B cell (primary cell): ENCODE measurements around the gene SRRM4. TPM values are rescaled to one million over a fixed set of nuclear protein-coding genes. Genes with fewer than 3 reads are reported as not detected.

ENCODE experiments used
- ATAC-seq: fragments of 200-7000 bp; cut with Tn5 transposase; one replicate; pipeline ENCODE4 v1.10.0; 2021; ENCODE audit warnings: low read depth, mild to moderate bottlenecking, moderate number of reproducible peaks, moderate library complexity
- CTCF ChIA-PET: fragments of 350-600 bp; sonication (Branson Sonifier 250); formaldehyde crosslinking; loops from one replicate; lab custom pipeline; 2021; ENCODE audit warnings: antibody characterized with exemption, inconsistent platforms; lab: Charles Lee
- POLR2A ChIA-PET: fragments of 350-600 bp; sonication (Branson Sonifier 250); formaldehyde crosslinking; loops from one replicate; lab custom pipeline; 2021; ENCODE audit warnings: antibody characterized with exemption; lab: Charles Lee
- DNase-seq: peaks from one replicate; pipeline ENCODE4 v3.0.0; 2013
- H2AFZ ChIP-seq: 2 replicates; pipeline ENCODE4 v1.6.1; 2012; ENCODE audit warnings: mild to moderate bottlenecking, low read depth, low read length; ENCODE audit not compliant: insufficient read depth, poor library complexity, severe bottlenecking
- H3K27ac ChIP-seq, 2 donors: 1 replicate in 1 of 2; 2 replicates in 1 of 2; pipeline ENCODE4 v1.5.1; 2012 to 2013; ENCODE audit warnings: low read length in 2 of 2, mild to moderate bottlenecking in 2 of 2, moderate library complexity in 1 of 2
- H3K27me3 ChIP-seq, 4 experiments: fragments of 200-600 bp in 1 of 4; sonication (generic) in 1 of 4; replicated peaks in 1 of 4; 1 replicate in 2 of 4; 2 replicates in 2 of 4; pipeline versions ENCODE4 v1.6.1 to v1.7.0; 2013 to 2016; ENCODE audit warnings: low read length in 3 of 4, mild to moderate bottlenecking in 2 of 4, mixed read lengths in 1 of 4, moderate library complexity in 1 of 4; ENCODE audit not compliant: insufficient read depth in 4 of 4, control insufficient read depth in 3 of 4; ENCODE audit errors: control extremely low read depth in 1 of 4
- H3K36me3 ChIP-seq, 2 experiments: replicated peaks in 1 of 2; 1 replicate in 1 of 2; 2 replicates in 1 of 2; pipeline versions ENCODE4 v1.6.1 to v1.7.1; 2013; ENCODE audit warnings: low read length in 1 of 2; ENCODE audit not compliant: insufficient read depth in 2 of 2, control insufficient read depth in 1 of 2; ENCODE audit errors: control extremely low read depth in 1 of 2, extremely low read depth in 1 of 2
- H3K4me1 ChIP-seq, 2 donors: fragments of 200-600 bp in 1 of 2; sonication (generic) in 1 of 2; 1 replicate in 1 of 2; 2 replicates in 1 of 2; pipeline versions ENCODE4 v1.5.1 to v1.6.1; 2013 to 2017; ENCODE audit warnings: low read length in 2 of 2; ENCODE audit not compliant: control insufficient read depth in 2 of 2, insufficient read depth in 2 of 2
- H3K4me2 ChIP-seq: replicated peaks from 2 replicates; pipeline ENCODE3; 2012; ENCODE audit warnings: mild to moderate bottlenecking, low read depth, low read length; ENCODE audit not compliant: poor library complexity, severe bottlenecking
- H3K4me3 ChIP-seq, 5 experiments: fragments of 200-600 bp in 1 of 5; sonication (generic) in 1 of 5; 1 replicate in 3 of 5; 2 replicates in 2 of 5; pipeline versions ENCODE4 v1.5.1 to v1.7.0; 2011 to 2016; ENCODE audit warnings: low read length in 4 of 5, mild to moderate bottlenecking in 4 of 5, low read depth in 2 of 5, control low read depth in 1 of 5, moderate library complexity in 1 of 5; ENCODE audit not compliant: insufficient read depth in 1 of 5; ENCODE audit errors: control extremely low read depth in 1 of 5, extremely low read depth in 1 of 5
- H3K79me2 ChIP-seq: fragments of 200-600 bp; sonication (generic); one replicate; pipeline ENCODE4 v1.6.0; 2016; ENCODE audit warnings: low read length; ENCODE audit not compliant: control insufficient read depth, insufficient read depth
- H3K9ac ChIP-seq: fragments of 200-600 bp; sonication (generic); 2 replicates; pipeline ENCODE4 v1.6.1; 2017; ENCODE audit warnings: mild to moderate bottlenecking, low read length, moderate library complexity
- H3K9me3 ChIP-seq, 3 donors: one replicate each; pipeline versions ENCODE4 v1.6.1 to v1.7.1; 2013; ENCODE audit warnings: low read length in 2 of 3; ENCODE audit not compliant: control insufficient read depth in 2 of 3, insufficient read depth in 1 of 3; ENCODE audit errors: control extremely low read depth in 1 of 3
- H4K20me1 ChIP-seq: 2 replicates; pipeline ENCODE4 v1.6.0; 2012; ENCODE audit warnings: mild to moderate bottlenecking, low read length; ENCODE audit not compliant: insufficient read depth, control insufficient read depth, poor library complexity, severe bottlenecking
- H3K27ac Mint-ChIP-seq: one replicate; pipeline ENCODE4 v1.8.0; 2021; ENCODE audit warnings: mixed read lengths
- H3K27me3 Mint-ChIP-seq: one replicate; pipeline ENCODE4 v1.8.0; 2021; ENCODE audit warnings: mixed read lengths
- H3K4me1 Mint-ChIP-seq: one replicate; pipeline ENCODE4 v1.8.0; 2021; ENCODE audit warnings: mixed read lengths
- H3K4me3 Mint-ChIP-seq: one replicate; pipeline ENCODE4 v1.8.0; 2021; ENCODE audit warnings: mixed read lengths
- H3K9me3 Mint-ChIP-seq: one replicate; pipeline ENCODE4 v1.8.0; 2022; ENCODE audit warnings: mixed read lengths; ENCODE audit not compliant: insufficient read depth
- EZH2 ChIP-seq: IDR thresholded peaks from 2 replicates; pipeline ENCODE4 v1.6.1; 2012; ENCODE audit warnings: borderline replicate concordance, low read depth, mild to moderate bottlenecking, moderate library complexity, low read length; ENCODE audit not compliant: insufficient read depth, poor library complexity, severe bottlenecking
- WGBS: methylation state at CpG from one replicate; pipeline ENCODE4 v1.1.5; 2013; ENCODE audit warnings: missing lambda C conversion rate; ENCODE audit not compliant: insufficient coverage; 5-methylcytosine and 5-hydroxymethylcytosine counted together
- intact Hi-C: fragments of 100-400 bp; cut with micrococcal nuclease; formaldehyde crosslinking; loops from one replicate; pipeline ENCODE4 v1.10.0; 2022
- polyA plus RNA-seq: library from polyadenylated mRNA; depleted of rRNA; stranded (reverse); fragments of >200 nt; gene quantifications from 2 replicates; pipeline ENCODE4 v1.2.3, GENCODE V29; 2012
- total RNA-seq, 2 donors: library from RNA; stranded (reverse); fragments of 120-200 nt in 1 of 2; gene quantifications; 1 replicate in 1 of 2; 2 replicates in 1 of 2; pipeline versions ENCODE4 v1.2.3 to v1.2.4, GENCODE V29; 2013 to 2022
- TF ChIP-seq, protein P1 (sequence below): fragments of 200-600 bp; IDR thresholded peaks from one replicate; pipeline ENCODE4 v1.8.0; 2022; ENCODE audit warnings: antibody characterized with exemption, mild to moderate bottlenecking

The SRRM4 gene
- total and polyA plus RNA-seq, 2 donors (not counting 1 experiment from before 2014, with no cell fraction given): not detected

DNA sequence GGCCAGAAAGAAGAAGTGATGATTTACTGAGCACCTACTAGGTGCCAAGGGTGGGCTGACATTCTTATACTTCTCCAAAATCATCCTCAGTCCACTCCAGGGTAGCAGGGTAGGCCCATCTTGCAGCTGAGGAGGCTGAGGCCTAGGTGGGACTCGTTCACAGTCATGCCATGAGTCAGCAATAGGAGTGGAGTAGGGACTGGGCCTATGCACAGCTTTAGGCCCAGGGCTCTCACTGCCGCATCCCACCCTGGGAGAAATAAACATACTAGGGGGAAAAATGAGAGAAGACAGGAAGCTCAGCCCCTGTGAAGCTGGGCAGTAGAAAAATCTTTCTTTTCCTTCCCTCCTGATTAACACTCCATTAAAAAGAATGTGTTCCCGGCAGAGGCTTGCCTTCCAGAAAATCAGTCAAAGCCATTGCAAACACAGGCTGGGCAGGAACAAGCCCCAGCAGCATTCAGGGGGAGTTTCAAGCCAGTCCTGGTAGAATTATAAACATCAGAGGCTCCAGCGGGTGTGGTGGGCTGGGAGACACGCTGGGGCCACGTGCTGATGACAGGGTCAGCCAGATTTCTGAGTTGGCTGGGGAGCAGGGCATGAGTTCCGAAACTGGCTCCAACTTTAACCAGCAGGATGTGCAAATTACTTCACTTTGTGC is 199.2 kb downstream of the SRRM4 start:
- Mint-ChIP-seq H3K4me3 (no peak overlapping the region), H3K4me1 (no peaks in the 10 kb centered on the region), H3K9me3 (no peaks in the 10 kb centered on the region), H3K27me3 (peaks cover 13% of the 10 kb centered on the region), H3K27ac (no peak overlapping the region)
- H4K20me1 ChIP-seq: no peaks in the 10 kb centered on the region
- H3K9ac ChIP-seq: no peak overlapping the region
- no peaks in the 10 kb centered on the region for H3K36me3 ChIP-seq
- DNase-seq: no peak
- no peak overlapping the region for H3K27ac ChIP-seq
- no peaks in the 10 kb centered on the region for H3K79me2 ChIP-seq
- H3K9me3 ChIP-seq: peaks cover 0 to 12% (median 0%) of the 10 kb centered on the region in 3 donors
- CTCF ChIA-PET: no interaction called here
- intact Hi-C loops: no loop called here
- POLR2A ChIA-PET: no interaction called here
- no peak overlapping the region for H3K4me2 ChIP-seq
- no peak for ATAC-seq
- 50% methylated on average over 6 of the region's 7 CpGs for WGBS
- no peak overlapping the region for H3K4me3 ChIP-seq
- H3K4me1 ChIP-seq: no peaks in the 10 kb centered on the region
- H2AFZ ChIP-seq: no peak overlapping the region
- no peak for TF ChIP-seq EZH2
- TF ChIP-seq, protein P1, sequence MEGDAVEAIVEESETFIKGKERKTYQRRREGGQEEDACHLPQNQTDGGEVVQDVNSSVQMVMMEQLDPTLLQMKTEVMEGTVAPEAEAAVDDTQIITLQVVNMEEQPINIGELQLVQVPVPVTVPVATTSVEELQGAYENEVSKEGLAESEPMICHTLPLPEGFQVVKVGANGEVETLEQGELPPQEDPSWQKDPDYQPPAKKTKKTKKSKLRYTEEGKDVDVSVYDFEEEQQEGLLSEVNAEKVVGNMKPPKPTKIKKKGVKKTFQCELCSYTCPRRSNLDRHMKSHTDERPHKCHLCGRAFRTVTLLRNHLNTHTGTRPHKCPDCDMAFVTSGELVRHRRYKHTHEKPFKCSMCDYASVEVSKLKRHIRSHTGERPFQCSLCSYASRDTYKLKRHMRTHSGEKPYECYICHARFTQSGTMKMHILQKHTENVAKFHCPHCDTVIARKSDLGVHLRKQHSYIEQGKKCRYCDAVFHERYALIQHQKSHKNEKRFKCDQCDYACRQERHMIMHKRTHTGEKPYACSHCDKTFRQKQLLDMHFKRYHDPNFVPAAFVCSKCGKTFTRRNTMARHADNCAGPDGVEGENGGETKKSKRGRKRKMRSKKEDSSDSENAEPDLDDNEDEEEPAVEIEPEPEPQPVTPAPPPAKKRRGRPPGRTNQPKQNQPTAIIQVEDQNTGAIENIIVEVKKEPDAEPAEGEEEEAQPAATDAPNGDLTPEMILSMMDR: no peak
- peaks cover 0 to 9% (median 0%) of the 10 kb centered on the region in 4 experiments for H3K27me3 ChIP-seq

DNA sequence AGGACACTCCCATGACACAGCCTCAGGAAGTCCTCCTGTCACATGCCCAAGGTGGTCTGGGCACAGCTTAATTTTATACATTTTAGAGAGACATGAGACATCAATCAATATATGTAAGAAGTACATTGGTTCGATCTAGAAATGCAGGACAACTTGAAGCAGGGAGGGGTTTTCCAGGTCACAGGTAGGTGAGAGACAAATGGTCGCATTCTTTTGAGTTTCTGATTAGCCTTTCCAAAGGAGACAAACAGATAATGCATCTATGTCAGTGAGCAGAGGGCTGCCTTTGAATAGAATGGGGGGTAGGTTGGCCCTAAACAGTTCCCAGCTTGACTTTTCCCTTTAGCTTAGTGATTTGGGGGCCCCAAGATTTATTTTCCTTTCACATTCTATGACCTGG is 199.9 kb downstream of the SRRM4 start:
- DNase-seq (no peak), ATAC-seq (no peak)
- Histone ChIP-seq H2AFZ (no peak overlapping the region), H3K9me3 (peaks cover 0 to 12% (median 0%) of the 10 kb centered on the region in 3 donors), H3K9ac (no peak overlapping the region), H3K79me2 (no peaks in the 10 kb centered on the region), H3K27ac (no peak overlapping the region), H3K4me3 (no peak overlapping the region), H3K27me3 (peaks cover 0 to 9% (median 0%) of the 10 kb centered on the region in 4 experiments), H4K20me1 (no peaks in the 10 kb centered on the region), H3K36me3 (no peaks in the 10 kb centered on the region), H3K4me1 (no peaks in the 10 kb centered on the region), H3K4me2 (no peak overlapping the region)
- H3K27ac Mint-ChIP-seq: no peak overlapping the region
- no peaks in the 10 kb centered on the region for H3K4me1 Mint-ChIP-seq
- intact Hi-C loops: no loop called here
- WGBS: 67% methylated on average over 1 of the region's 2 CpGs
- TF ChIP-seq EZH2: no peak
- TF ChIP-seq, protein P1: no peak
- POLR2A ChIA-PET: no interaction called here
- H3K4me3 Mint-ChIP-seq: no peak overlapping the region
- H3K9me3 Mint-ChIP-seq: no peaks in the 10 kb centered on the region
- peaks cover 10% of the 10 kb centered on the region for H3K27me3 Mint-ChIP-seq
- CTCF ChIA-PET: no interaction called here
